K562 (cell line): ENCODE results near the gene ABCA8. TPM values are rescaled to one million over a fixed set of nuclear protein-coding genes. Genes with fewer than 3 reads are reported as not detected.

Experiments
- ATAC-seq: fragments of 200-7000 bp; cut with Tn5 transposase; 3 replicates; pipeline ENCODE4 v1.9.1; 2020; ENCODE audit warnings: moderate library complexity
- BruUV-seq: library from RNA; stranded (reverse); fragments of 400-500 nt; replicated peaks from 2 replicates; lab custom pipeline; 2021; lab: Mats Ljungman, UMichigan
- CTCF ChIA-PET: fragments of 300-600 bp; formaldehyde crosslinking; extraction: SDS; loops from one replicate; lab custom pipeline; 2021; ENCODE audit warnings: low intra/inter-chr PET ratio; lab: Yijun Ruan, JAX
- POLR2A ChIA-PET: fragments of 300-600, 350-650 bp; sonication (Branson Sonifier 250); formaldehyde crosslinking; extraction: SDS; loops from one replicate; lab custom pipeline; 2021; ENCODE audit warnings: antibody characterized with exemption, inconsistent platforms; lab: Yijun Ruan, JAX
- DNase-seq, 4 experiments: peaks; one replicate each; pipeline versions ENCODE4 v3.0.0 to v3.0.0-alpha.2; 2011 to 2018; ENCODE audit warnings: low spot score in 3 of 4, mixed read lengths in 3 of 4; ENCODE audit errors: extremely low read depth in 1 of 4
- FAIRE-seq: peaks from 2 replicates; lab custom pipeline; 2011; peaks lifted over from hg19 to GRCh38; lab: Jason Lieb, UNC
- H2AFZ ChIP-seq: 2 replicates; pipeline ENCODE4 v1.6.0; 2011; ENCODE audit warnings: low read depth, low read length, control low read depth, inconsistent platforms
- H3K27ac ChIP-seq: fragments of 200-600 bp; 3 replicates; pipeline ENCODE4 v1.8.0; 2011; ENCODE audit warnings: low read depth, mild to moderate bottlenecking, control low read depth, inconsistent platforms, low read length, moderate library complexity, mixed read lengths; ENCODE audit errors: extremely low read depth
- H3K27me3 ChIP-seq, 2 experiments: fragments of 300-600 bp in 1 of 2; 2 replicates in 1 of 2; 3 replicates in 1 of 2; pipeline versions ENCODE4 v1.6.0 to v1.8.0; 2011; ENCODE audit warnings: inconsistent platforms in 2 of 2, low read length in 2 of 2, mild to moderate bottlenecking in 1 of 2, mixed read lengths in 1 of 2, moderate library complexity in 1 of 2; ENCODE audit not compliant: control insufficient read depth in 2 of 2, insufficient read depth in 2 of 2
- H3K36me3 ChIP-seq: fragments of 300-600 bp; 3 replicates; pipeline ENCODE4 v1.8.0; 2011; ENCODE audit warnings: mild to moderate bottlenecking, low read length, inconsistent platforms; ENCODE audit not compliant: control insufficient read depth, insufficient read depth
- H3K4me1 ChIP-seq, 2 experiments: fragments of 200-600 bp in 1 of 2; replicated peaks in 1 of 2; 2 replicates in 1 of 2; 3 replicates in 1 of 2; pipeline versions ENCODE4 v1.5.1 to v1.8.0; 2011; ENCODE audit warnings: inconsistent platforms in 2 of 2, low read length in 2 of 2, mild to moderate bottlenecking in 1 of 2, mixed read lengths in 1 of 2, moderate library complexity in 1 of 2; ENCODE audit not compliant: control insufficient read depth in 2 of 2, insufficient read depth in 2 of 2
- H3K4me2 ChIP-seq: 2 replicates; pipeline ENCODE4 v1.6.1; 2011; ENCODE audit warnings: low read length, control low read depth, inconsistent platforms, mixed read lengths; ENCODE audit not compliant: insufficient read depth
- H3K4me3 ChIP-seq: fragments of 200-600 bp; sonication (generic), shearing (Covaris generic); 2 replicates; pipeline ENCODE4 v1.5.1; 2016; ENCODE audit warnings: control low read depth, inconsistent platforms
- H3K79me2 ChIP-seq: fragments of 200-600 bp; 3 replicates; pipeline ENCODE4 v1.8.0; 2011; ENCODE audit warnings: low read length, inconsistent platforms; ENCODE audit not compliant: control insufficient read depth, insufficient read depth
- H3K9ac ChIP-seq, 2 experiments: 2 replicates each; pipeline versions ENCODE4 v1.6.0 to v1.6.1; 2011; ENCODE audit warnings: low read depth in 2 of 2, low read length in 2 of 2, control low read depth in 1 of 2, inconsistent platforms in 1 of 2, mild to moderate bottlenecking in 1 of 2, mixed read lengths in 1 of 2; ENCODE audit not compliant: insufficient read depth in 1 of 2
- H3K9me1 ChIP-seq: one replicate; pipeline ENCODE4 v1.6.0; 2011; ENCODE audit warnings: inconsistent platforms, mild to moderate bottlenecking, low read length, moderate library complexity; ENCODE audit not compliant: control insufficient read depth, insufficient read depth
- H3K9me3 ChIP-seq: replicated peaks from 2 replicates; pipeline ENCODE4 v1.5.1; 2011; ENCODE audit warnings: low read depth, low read length, inconsistent platforms; ENCODE audit not compliant: control insufficient read depth, insufficient read depth
- H4K20me1 ChIP-seq: replicated peaks from 2 replicates; pipeline ENCODE4 v1.6.1; 2011; ENCODE audit warnings: low read length, inconsistent platforms, mixed read lengths; ENCODE audit not compliant: control insufficient read depth, insufficient read depth
- CHD2 ChIP-seq: IDR thresholded peaks from 2 replicates; pipeline ENCODE4 v1.6.1; 2011; ENCODE audit warnings: low read depth, low read length
- CXXC5 ChIP-seq: fragments of 250-450 bp; sonication (Bioruptor Pico); IDR thresholded peaks from 2 replicates; pipeline ENCODE4 v1.8.0; 2022; ENCODE audit warnings: inconsistent platforms, mild to moderate bottlenecking, moderate library complexity
- ELF2 ChIP-seq: fragments of 250-450 bp; sonication (Bioruptor Pico); IDR thresholded peaks from 2 replicates; pipeline ENCODE4 v1.5.0; 2021; ENCODE audit warnings: mild to moderate bottlenecking
- ESRRA ChIP-seq: fragments of 450-650 bp; IDR thresholded peaks from 2 replicates; pipeline ENCODE4 v1.6.1; 2014; ENCODE audit warnings: low read depth, mild to moderate bottlenecking, moderate library complexity, borderline replicate concordance
- GABPA ChIP-seq: fragments of 200-800 bp; sonication (Bioruptor generic); conservative IDR thresholded peaks from 2 replicates; pipeline ENCODE4 v1.6.1; 2016; ENCODE audit warnings: low read depth, missing genetic modification characterization, missing compliant biosample characterization
- JUNB ChIP-seq: fragments of 450-650 bp; formaldehyde crosslinking; conservative IDR thresholded peaks from 2 replicates; pipeline ENCODE4 v1.4.0; 2020; ENCODE audit warnings: mild to moderate bottlenecking
- NFIC ChIP-seq: fragments of 450-650 bp; IDR thresholded peaks from 2 replicates; pipeline ENCODE4 v1.6.1; 2017; ENCODE audit warnings: mild to moderate bottlenecking, inconsistent platforms
- SMARCC2 ChIP-seq: fragments of 450-650 bp; IDR thresholded peaks from 2 replicates; pipeline ENCODE4 v1.6.1; 2017; ENCODE audit warnings: antibody characterized with exemption, moderate library complexity, mild to moderate bottlenecking, low read depth
- U2AF2 ChIP-seq: fragments of 200-400 bp; formaldehyde crosslinking; optimal IDR thresholded peaks from 2 replicates; pipeline ENCODE3; 2017; ENCODE audit warnings: low read depth, mild to moderate bottlenecking, low read length
- ZNF175 ChIP-seq: fragments of 200-800 bp; sonication (Bioruptor generic); IDR thresholded peaks from 2 replicates; pipeline ENCODE4 v1.6.1; 2016; ENCODE audit warnings: low read depth, mild to moderate bottlenecking, missing genetic modification characterization, missing compliant biosample characterization
- ZNF184 ChIP-seq: sonication (generic); formaldehyde crosslinking; IDR thresholded peaks from 2 replicates; pipeline ENCODE4 v1.5.0; 2020; ENCODE audit warnings: missing genetic modification reagents
- ZNF324 ChIP-seq: fragments of 250-450 bp; sonication (Bioruptor Pico); IDR thresholded peaks from 2 replicates; pipeline ENCODE4 v1.4.0; 2020; ENCODE audit warnings: mild to moderate bottlenecking
- ZNF717 ChIP-seq: fragments of 250-450 bp; sonication (Bioruptor Pico); IDR thresholded peaks from 2 replicates; pipeline ENCODE4 v1.5.0; 2021
- ZNF785 ChIP-seq: fragments of 250-450 bp; sonication (Bioruptor Pico); IDR thresholded peaks from 2 replicates; pipeline ENCODE4 v1.4.0; 2020; ENCODE audit warnings: mild to moderate bottlenecking
- WGBS: fragments of 100-300 bp; shearing (Covaris generic); methylation state at CpG from one replicate; pipeline ENCODE4 v1.1.6; 2016; ENCODE audit warnings: low coverage, mixed read lengths; ENCODE audit not compliant: insufficient coverage; ENCODE audit errors: missing lambda C conversion rate; 5-methylcytosine and 5-hydroxymethylcytosine counted together
- in situ Hi-C: fragments of 300-500 bp; cut with MboI; formaldehyde crosslinking; loops from 4 replicates; pipeline ENCODE4 v1.15.0; 2018; ENCODE audit warnings: inconsistent platforms, mixed read lengths
- intact Hi-C: fragments of 100-400 bp; cut with micrococcal nuclease; formaldehyde crosslinking; loops from 2 replicates; pipeline ENCODE4 v1.14.2; 2022
- polyA plus RNA-seq, 8 experiments: library from polyadenylated mRNA; depleted of rRNA in 4 of 8; stranded (reverse) in 5 of 8; unstranded in 3 of 8; fragments of >200 nt; fragmentation: Nextera tagmentation in 2 of 8; fragmentation: Illumina TruSeq in 1 of 8; extraction: Ambion mirVana in 2 of 8; extraction: Trizol in 1 of 8; gene quantifications; 2 replicates each; pipeline versions ENCODE4 v1.2.1 to v1.2.3, GENCODE V29; 2011 to 2014; ENCODE audit warnings: inconsistent platforms in 1 of 8, missing spikeins in 1 of 8
- total RNA-seq, 7 experiments: library from RNA; depleted of rRNA in 6 of 7; stranded (reverse); fragments of >200 nt in 6 of 7; fragmentation: Illumina TruSeq in 2 of 7; extraction: Trizol in 2 of 7; gene quantifications; 2 replicates each; pipeline versions ENCODE4 v1.2.1 to v1.2.3, GENCODE V29; 2011 to 2021; ENCODE audit warnings: low replicate concordance in 1 of 7

The ABCA8 gene
- total and polyA plus RNA-seq, 9 of the 15 experiments (the other 6 are each of a cell fraction or from before 2014, with no cell fraction given), result 1.8 to 13.2 (median 12.0) TPM

GRCh38 chr17:68981288-68981687 lies 26.1 kb upstream of the ABCA8 start:
- DNase-seq (no peak), FAIRE-seq (no peak), ATAC-seq (no peak)
- ChIA-PET POLR2A (no interaction called here), CTCF (no interaction called here)
- H3K79me2 ChIP-seq, result no peaks in the 10 kb centered on the region
- no peaks in the 10 kb centered on the region for H3K27me3 ChIP-seq
- in situ Hi-C loops (no loop called here), intact Hi-C loops (no loop called here)
- no peak overlapping the region for H3K27ac ChIP-seq
- no peak overlapping the region for H3K9ac ChIP-seq
- no peaks in the 10 kb centered on the region for H4K20me1 ChIP-seq
- no peaks in the 10 kb centered on the region for H3K36me3 ChIP-seq
- H2AFZ ChIP-seq, result no peak overlapping the region; the same call in 1 of the 2 replicates
- no peaks in the 10 kb centered on the region for H3K9me3 ChIP-seq
- H3K4me2 ChIP-seq, result no peak overlapping the region
- no peak overlapping the region for H3K4me3 ChIP-seq
- no peaks in the 10 kb centered on the region for H3K4me1 ChIP-seq
- no peaks in the 10 kb centered on the region for H3K9me1 ChIP-seq
- TF ChIP-seq ZNF717 (CRISPR knock-in tag) (no peak), JUNB (CRISPR knock-in tag) (no peak), NFIC (peak; percentile 28; the same call in 1 of the 2 replicates), ZNF175 (no peak), ZNF785 (no peak), CXXC5 (CRISPR knock-in tag) (no peak), U2AF2 (no peak), ZNF324 (no peak), SMARCC2 (no peak), ZNF184 (no peak), CHD2 (no peak), GABPA (tag) (peak; percentile 31; the same call in 1 of the 2 replicates), ELF2 (CRISPR knock-in tag) (no peak), ESRRA (no peak; the same call in 1 of the 2 replicates)
- no TSS peak for BruUV-seq
- WGBS, result 10% methylated on average over 2 of the region's 2 CpGs
